Cerebellar cortex (tissue), 1 donor: ENCODE results near the gene RBM14.
"Not testable (repeated sequence)": the region's sequence is repeated elsewhere in the genome, so short reads cannot be mapped to it uniquely, and the experiment has no call there.

Experiments
- DNase-seq: peaks from one replicate; pipeline ENCODE4 v3.0.0-alpha.2; 2015; ENCODE audit warnings: low spot score

RBM14 gene

DNA sequence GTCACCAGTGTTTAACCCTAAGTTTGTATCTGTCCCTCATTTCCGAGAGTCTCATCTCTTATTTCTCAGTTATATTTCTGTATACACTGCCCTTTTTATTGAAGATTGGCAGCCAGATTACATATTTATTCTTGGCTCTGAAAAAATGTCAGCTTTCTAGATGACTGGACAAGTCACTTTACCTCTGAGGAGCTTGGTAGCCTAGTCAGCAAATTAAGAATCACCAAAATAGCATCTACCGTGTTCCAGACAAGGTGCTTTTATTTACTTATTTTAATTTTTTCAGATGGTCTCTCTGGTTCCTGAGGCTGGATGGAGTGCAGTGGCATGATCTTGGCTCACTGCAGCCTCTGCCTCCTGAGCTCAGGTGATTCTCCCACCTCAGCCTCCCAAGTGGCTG lies 16.5 kb downstream of the RBM14 start:
- no peak for DNase-seq

DNA sequence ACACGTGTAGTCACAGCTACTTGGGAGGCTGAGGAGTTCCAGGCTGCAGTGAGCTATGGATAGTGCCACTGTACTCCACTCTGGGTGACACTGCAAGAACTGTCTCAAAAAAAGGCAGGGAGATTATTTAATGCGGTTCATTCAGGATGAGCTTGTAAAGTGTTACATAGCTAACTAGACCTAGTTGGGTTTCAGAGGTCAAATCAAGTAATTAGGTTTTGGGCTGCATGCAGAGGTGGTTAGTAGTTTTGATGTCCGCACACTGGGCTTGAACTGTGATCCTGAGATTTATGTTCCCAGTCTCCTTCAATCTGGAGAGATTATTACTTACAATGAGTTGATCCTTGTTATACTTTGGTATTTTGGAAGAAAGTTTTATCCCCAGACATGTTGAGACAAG lies 20.0 kb downstream of the RBM14 start:
- peak; percentile 65 for DNase-seq

DNA sequence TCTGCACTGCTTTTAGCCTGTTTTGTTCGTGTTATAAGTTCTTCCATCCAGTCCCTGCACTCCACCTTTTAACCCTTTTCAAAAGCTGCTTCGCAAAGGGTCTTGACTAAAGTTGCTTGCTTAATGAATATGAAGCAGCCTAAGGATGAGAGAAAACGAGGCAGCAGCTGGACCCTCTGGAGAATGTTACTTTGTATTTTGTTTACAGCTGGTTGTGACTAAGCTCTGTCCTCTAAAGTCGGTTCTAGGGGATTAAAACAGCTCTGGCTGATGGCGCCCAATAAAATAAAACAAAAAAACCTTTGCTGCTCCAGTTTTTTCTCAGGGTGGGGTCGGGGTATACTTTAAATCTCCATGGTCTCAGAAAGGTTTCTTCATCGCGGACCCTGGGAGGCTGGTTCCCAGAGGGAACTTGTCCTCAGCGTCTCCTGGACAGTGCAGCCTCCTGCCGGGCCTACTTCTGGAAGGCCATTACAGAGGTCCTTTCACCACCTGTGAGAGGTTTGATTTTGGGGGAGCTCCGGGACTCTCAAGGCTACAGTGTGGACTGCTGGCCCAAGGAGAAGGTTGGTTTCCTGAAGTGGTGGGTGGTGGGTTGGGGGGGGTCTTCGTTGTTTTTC lies 21.2 kb downstream of the RBM14 start:
- peak; percentile 69 for DNase-seq

DNA sequence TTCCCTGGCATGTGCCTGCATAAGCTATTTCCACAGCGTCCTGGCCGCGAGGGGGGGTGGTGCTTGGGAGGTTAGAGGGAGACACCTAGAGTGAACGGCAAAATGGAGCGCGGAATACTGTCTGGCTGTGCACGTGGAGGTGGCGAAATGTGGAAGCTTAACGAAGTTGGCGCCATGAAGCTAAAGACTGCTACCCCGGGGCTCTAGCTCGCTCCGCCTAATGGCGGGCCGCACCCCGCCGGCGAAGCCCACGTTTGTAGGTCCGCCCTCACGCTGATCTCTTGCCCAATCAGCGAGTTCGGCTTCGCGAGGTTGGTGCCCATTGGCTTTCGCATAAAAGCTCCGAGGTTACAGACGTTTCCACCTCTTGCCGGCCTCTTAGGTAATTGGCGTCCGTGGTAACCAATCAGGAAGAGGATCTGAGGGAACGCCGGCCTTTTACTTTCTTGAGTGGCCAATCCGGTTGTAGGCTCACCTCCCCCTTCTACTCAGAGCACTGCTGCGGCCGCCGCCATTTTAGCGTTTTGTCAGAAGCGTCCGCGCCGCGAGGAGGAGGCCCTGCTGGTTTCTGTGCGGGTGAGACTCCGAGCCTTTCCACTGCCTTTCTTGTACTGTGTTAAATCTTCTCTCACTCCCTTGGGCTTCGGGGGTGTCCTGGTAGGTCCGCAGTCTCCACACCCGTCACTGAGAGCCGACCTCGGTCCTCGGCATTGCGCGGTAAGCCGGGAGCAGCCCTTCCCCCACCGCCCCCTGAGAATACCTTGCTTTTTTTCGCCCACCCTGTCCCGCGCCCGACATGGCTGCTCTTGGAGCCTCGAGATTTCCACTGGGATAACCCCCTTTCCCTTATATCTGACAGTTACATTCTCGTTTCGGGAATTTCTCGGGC lies 22.0 kb downstream of the RBM14 start, which contains the start of gene RBM4:
TSS of gene RBM4 (plus strand) at position 527 of the 889 bp plus-strand sequence. CDS start 1,009 bp downstream, outside the sequence.
- peak; percentile 100 for DNase-seq

DNA sequence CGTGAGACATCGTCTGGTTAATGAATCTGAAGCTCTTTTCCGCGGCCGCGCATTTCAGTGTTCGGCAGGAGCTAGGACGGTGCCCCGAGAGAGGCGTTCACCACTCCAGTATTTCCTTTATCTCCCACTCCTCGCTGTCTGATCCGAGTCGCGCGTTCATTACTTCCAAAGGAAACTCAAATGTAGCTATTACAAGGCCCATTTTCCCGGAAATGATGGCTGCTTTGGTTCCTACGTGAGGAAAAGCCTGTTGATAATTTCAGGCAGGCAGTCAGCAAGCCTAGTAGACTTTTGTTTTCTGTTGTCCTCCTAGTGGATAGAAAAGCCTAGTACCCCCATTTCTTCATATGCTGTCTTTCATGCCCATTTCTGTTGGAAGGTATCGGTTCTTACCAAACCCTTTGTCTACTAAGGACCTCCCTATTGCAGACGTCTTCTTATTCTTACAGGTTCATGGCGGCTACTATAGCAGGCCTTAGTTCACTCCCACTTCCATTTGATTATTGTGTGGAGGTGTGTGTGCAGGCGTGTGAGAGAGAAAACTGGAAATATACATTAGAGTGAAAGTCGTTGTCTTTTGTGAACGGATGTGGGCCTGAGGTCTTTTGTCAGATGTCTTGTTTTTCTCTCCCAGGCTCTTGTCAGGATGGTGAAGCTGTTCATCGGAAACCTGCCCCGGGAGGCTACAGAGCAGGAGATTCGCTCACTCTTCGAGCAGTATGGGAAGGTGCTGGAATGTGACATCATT lies 22.8 kb downstream of the RBM14 start:
- DNase-seq: peak; percentile 52

- not testable (repeated sequence) for DNase-seq
Measured at GRCh38 chr11:66639814-66640340, 23.4 kb downstream of the RBM14 start.

GRCh38 chr11:66641834-66642233 lies 25.4 kb downstream of the RBM14 start:
- DNase-seq: no peak

DNA sequence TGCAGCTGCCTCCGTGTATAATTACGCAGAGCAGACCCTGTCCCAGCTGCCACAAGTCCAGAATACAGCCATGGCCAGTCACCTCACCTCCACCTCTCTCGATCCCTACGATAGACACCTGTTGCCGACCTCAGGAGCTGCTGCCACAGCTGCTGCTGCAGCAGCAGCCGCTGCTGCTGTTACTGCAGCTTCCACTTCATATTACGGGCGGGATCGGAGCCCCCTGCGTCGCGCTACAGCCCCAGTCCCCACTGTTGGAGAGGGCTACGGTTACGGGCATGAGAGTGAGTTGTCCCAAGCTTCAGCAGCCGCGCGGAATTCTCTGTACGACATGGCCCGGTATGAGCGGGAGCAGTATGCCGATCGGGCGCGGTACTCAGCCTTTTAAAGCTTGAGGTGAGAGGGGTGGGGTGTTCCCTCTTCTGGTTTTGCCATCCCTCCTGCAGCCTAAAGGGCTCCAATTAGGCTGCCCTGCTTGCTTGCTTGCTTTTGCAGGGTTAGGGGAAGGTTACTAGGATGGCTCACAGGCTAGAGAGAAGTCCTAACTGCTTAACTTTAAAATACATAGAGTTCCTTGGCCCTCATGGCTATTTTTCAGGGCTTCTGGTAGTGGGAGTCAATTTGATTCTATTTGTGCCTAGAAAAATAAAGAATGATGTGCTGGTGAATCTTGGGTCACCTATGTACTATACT lies 27.5 kb downstream of the RBM14 start:
- no peak for DNase-seq

GRCh38 chr11:66646828-66647227 lies 30.4 kb downstream of the RBM14 start:
- DNase-seq: no peak

- no peak for DNase-seq
Measured at GRCh38 chr11:66649903-66650302, 33.5 kb downstream of the RBM14 start.

DNA sequence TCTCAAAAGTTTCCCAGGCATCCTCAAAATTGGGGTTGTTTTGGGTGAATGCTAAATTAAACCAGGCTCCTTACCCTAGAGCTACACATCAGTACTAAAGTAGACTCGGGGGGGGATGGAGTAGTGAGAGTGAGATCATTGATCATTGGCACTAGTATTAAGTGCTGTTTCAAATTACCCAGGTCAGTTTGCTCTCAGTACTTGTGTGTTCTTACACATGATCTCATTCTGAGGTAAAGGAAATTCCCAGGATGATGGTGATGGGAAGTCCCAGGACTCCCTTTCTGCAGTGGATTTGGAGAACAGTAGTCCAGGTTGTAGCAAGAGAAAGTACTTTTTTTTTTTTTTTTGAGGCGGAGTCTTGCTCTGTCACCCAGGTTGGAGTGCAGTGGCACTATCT lies 34.6 kb downstream of the RBM14 start:
- DNase-seq: no peak

GRCh38 chr11:66652651-66653050 lies 36.2 kb downstream of the RBM14 start:
- DNase-seq: no peak

DNA sequence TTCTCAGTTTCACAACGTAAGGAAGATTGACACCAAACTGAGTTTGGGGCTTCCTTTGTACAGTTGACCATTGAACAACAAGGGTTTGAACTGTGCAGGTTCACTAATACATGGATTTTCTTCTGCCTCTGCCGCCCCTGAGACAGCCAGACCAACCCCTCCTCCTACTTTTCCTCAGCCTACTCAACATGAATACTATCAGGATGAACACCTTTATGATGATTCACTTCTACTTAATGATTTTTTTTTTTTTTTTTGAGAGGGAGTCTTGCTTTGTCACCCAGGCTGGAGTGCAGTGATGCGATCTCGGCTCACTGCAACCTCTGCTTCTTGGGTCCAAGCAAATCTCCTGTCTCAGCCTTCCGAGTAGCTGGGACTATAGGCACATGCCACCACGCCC lies 36.7 kb downstream of the RBM14 start:
- no peak for DNase-seq

GRCh38 chr11:66659763-66660162 lies 43.3 kb downstream of the RBM14 start:
- no peak for DNase-seq

GRCh38 chr11:66663741-66664296 lies 47.4 kb downstream of the RBM14 start:
- DNase-seq: no peak

DNA sequence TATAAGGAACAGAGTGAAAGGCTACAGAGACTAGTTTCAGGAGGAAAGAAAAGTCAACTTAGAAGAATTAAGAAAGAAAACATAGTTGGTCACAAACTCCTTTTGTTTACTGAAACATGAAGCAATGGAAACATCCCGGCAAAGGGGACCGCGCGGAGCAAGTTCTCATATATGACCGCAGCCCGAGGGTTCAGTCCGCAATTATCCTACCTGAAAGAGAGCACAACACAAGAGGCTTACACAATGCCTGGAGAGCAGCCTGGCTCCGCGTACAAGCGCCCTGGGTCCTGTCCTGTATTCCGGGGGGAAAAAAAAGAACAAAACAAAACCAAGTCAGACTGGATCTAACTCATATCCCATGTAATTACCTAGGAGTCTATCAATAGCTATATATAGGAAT lies 48.9 kb downstream of the RBM14 start:
- no peak for DNase-seq

DNA sequence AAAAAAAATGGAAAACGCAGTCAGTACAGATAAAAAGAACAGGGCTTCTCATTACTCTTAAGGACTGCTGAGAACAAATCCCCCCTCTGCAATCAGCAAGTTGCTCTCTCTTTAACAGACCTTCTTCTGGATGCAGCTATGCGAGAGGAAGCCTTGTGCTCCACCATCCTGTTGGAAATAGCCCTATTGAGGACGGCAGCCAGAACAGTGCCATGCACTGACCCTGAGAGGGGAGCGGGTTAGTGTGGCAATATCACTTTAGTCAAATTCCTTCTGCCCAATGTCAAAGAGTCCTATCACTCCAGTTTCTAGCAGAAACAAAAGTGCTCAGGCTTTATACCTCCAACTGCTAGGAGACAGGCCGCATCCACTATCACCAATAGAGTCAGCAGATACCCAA lies 54.4 kb downstream of the RBM14 start:
- DNase-seq: no peak

GRCh38 chr11:66674964-66675602 lies 58.7 kb downstream of the RBM14 start:
- no peak for DNase-seq

- DNase-seq: no peak
Measured at GRCh38 chr11:66676282-66676919, 60.0 kb downstream of the RBM14 start.
